AG20443 (cell line): Measurements from ENCODE around the gene CEP97.
A peak's percentile ranks its signal among the peaks of the same experiment; 100 is the strongest.
"Not testable (repeated sequence)": the region's sequence is repeated elsewhere in the genome, so short reads cannot be mapped to it uniquely, and the experiment has no call there.

ENCODE experiments used
- DNase-seq: peaks from one replicate; pipeline ENCODE4 v3.0.0; 2012; ENCODE audit warnings: low spot score, mixed read lengths

CEP97 gene

GRCh38 chr3:101724329-101725193 is at the start of gene CEP97:
TSS of gene CEP97 (plus strand) at chr3:101724614. CDS start at chr3:101724677, 63 bp downstream.
- DNase-seq, result peak; percentile 94

- DNase-seq, result no peak
Measured at GRCh38 chr3:101675709-101676215, 48.7 kb upstream of the CEP97 start.

- peak; percentile 97 for DNase-seq
Measured at GRCh38 chr3:101676216-101676764, 48.1 kb upstream of the CEP97 start.

GRCh38 chr3:101676765-101677435 is 47.5 kb upstream of the CEP97 start, which contains the start of gene ZBTB11:
TSS of gene ZBTB11 (minus strand) at chr3:101677132. CDS start at chr3:101676914, 218 bp downstream.
- DNase-seq, result peak; percentile 97

- DNase-seq, result no peak
Measured at GRCh38 chr3:101677436-101678286, 46.8 kb upstream of the CEP97 start.

- not testable (repeated sequence) for DNase-seq
Measured at GRCh38 chr3:101678837-101679236, 45.6 kb upstream of the CEP97 start.

GRCh38 chr3:101680466-101680865 is 43.9 kb upstream of the CEP97 start:
- DNase-seq, result no peak

GRCh38 chr3:101685050-101685400 is 39.4 kb upstream of the CEP97 start:
- DNase-seq, result no peak

- DNase-seq, result no peak
Measured at GRCh38 chr3:101685870-101686307, 38.5 kb upstream of the CEP97 start.

GRCh38 chr3:101687142-101687931 is 37.1 kb upstream of the CEP97 start:
- no peak for DNase-seq

GRCh38 chr3:101689286-101689685 is 35.1 kb upstream of the CEP97 start:
- DNase-seq, result no peak

GRCh38 chr3:101690972-101691371 is 33.4 kb upstream of the CEP97 start:
- no peak for DNase-seq

- not testable (repeated sequence) for DNase-seq
Measured at GRCh38 chr3:101691685-101692671, 32.4 kb upstream of the CEP97 start.

- peak; percentile 45 for DNase-seq
Measured at GRCh38 chr3:101693540-101693939, 30.9 kb upstream of the CEP97 start.

- DNase-seq, result not testable (repeated sequence)
Measured at GRCh38 chr3:101694836-101695235, 29.6 kb upstream of the CEP97 start.

GRCh38 chr3:101695779-101696372 is 28.5 kb upstream of the CEP97 start:
- no peak for DNase-seq

- no peak for DNase-seq
Measured at GRCh38 chr3:101701696-101702634, 22.4 kb upstream of the CEP97 start.

GRCh38 chr3:101702726-101703125 is 21.7 kb upstream of the CEP97 start:
- DNase-seq, result no peak
